K562 (cell line): ENCODE data around the gene GP1BA. TPM values are rescaled to one million over a fixed set of nuclear protein-coding genes. Genes with fewer than 3 reads are reported as not detected.

Experiments used
- DIDO1 ChIP-seq: fragments of 450-650 bp; IDR thresholded peaks from 2 replicates; pipeline ENCODE4 v1.6.1; 2016; ENCODE audit warnings: low read depth, missing biosample characterization, missing genetic modification characterization
- ERF ChIP-seq: fragments of 450-650 bp; formaldehyde crosslinking; IDR thresholded peaks from 2 replicates; pipeline ENCODE4 v1.4.0; 2020; ENCODE audit warnings: mild to moderate bottlenecking, mixed read lengths
- HDAC2 ChIP-seq: fragments of 450-650 bp; IDR thresholded peaks from 2 replicates; pipeline ENCODE4 v1.6.1; 2016; ENCODE audit warnings: mild to moderate bottlenecking
- MEF2A ChIP-seq: IDR thresholded peaks from 2 replicates; pipeline ENCODE4 v1.6.1; 2011; ENCODE audit warnings: low read depth, mild to moderate bottlenecking, low read length, moderate library complexity; ENCODE audit not compliant: control insufficient read depth
- MXI1 ChIP-seq: IDR thresholded peaks from 2 replicates; pipeline ENCODE4 v1.6.1; 2011; ENCODE audit warnings: low read depth, mild to moderate bottlenecking, improper control_type of control experiment, low read length
- NCOA6 ChIP-seq: fragments of 450-650 bp; IDR thresholded peaks from 2 replicates; pipeline ENCODE4 v1.6.1; 2017; ENCODE audit warnings: mild to moderate bottlenecking
- PML ChIP-seq: IDR thresholded peaks from 2 replicates; pipeline ENCODE4 v1.6.1; 2012; ENCODE audit warnings: low read length, inconsistent platforms
- POLR2AphosphoS2 ChIP-seq: IDR thresholded peaks from 2 replicates; pipeline ENCODE4 v1.6.1; 2012; ENCODE audit warnings: low read length, improper control_type of control experiment
- SRF ChIP-seq, 2 experiments: fragments of 250-450, 450-650 bp in 1 of 2; sonication (Bioruptor Pico) in 1 of 2; sonication (generic) in 1 of 2; formaldehyde crosslinking; IDR thresholded peaks; 2 replicates each; pipeline versions ENCODE4 v1.5.0 to v1.5.1; 2020 to 2022; ENCODE audit warnings: mild to moderate bottlenecking in 1 of 2, missing genetic modification reagents in 1 of 2
- XRCC5 ChIP-seq: fragments of 200-400 bp; formaldehyde crosslinking; IDR thresholded peaks from 2 replicates; pipeline ENCODE4 v1.6.1; 2017; ENCODE audit warnings: low read depth, mild to moderate bottlenecking, low read length
- ZNF140 ChIP-seq: fragments of 250-450 bp; sonication (Bioruptor Pico); IDR thresholded peaks from 2 replicates; pipeline ENCODE4 v1.8.0; 2021; ENCODE audit warnings: moderate library complexity, mild to moderate bottlenecking, inconsistent platforms
- ZNF224 ChIP-seq: sonication (generic); formaldehyde crosslinking; IDR thresholded peaks from 2 replicates; pipeline ENCODE4 v1.8.0; 2022; ENCODE audit warnings: mild to moderate bottlenecking, missing genetic modification reagents
- polyA plus RNA-seq, 8 experiments: library from polyadenylated mRNA; depleted of rRNA in 4 of 8; stranded (reverse) in 5 of 8; unstranded in 3 of 8; fragments of >200 nt; fragmentation: Nextera tagmentation in 2 of 8; fragmentation: Illumina TruSeq in 1 of 8; extraction: Ambion mirVana in 2 of 8; extraction: Trizol in 1 of 8; gene quantifications; 2 replicates each; pipeline versions ENCODE4 v1.2.1 to v1.2.3, GENCODE V29; 2011 to 2014; ENCODE audit warnings: inconsistent platforms in 1 of 8, missing spikeins in 1 of 8
- total RNA-seq, 7 experiments: library from RNA; depleted of rRNA in 6 of 7; stranded (reverse); fragments of >200 nt in 6 of 7; fragmentation: Illumina TruSeq in 2 of 7; extraction: Trizol in 2 of 7; gene quantifications; 2 replicates each; pipeline versions ENCODE4 v1.2.1 to v1.2.3, GENCODE V29; 2011 to 2021; ENCODE audit warnings: low replicate concordance in 1 of 7
- TF ChIP-seq, protein P1 (sequence below): sonication (generic); formaldehyde crosslinking; IDR thresholded peaks from 2 replicates; pipeline ENCODE4 v1.8.1; 2023; ENCODE audit warnings: missing genetic modification reagents, mild to moderate bottlenecking, borderline replicate concordance
- TF ChIP-seq, protein P2 (sequence below): fragments of 250-450 bp; sonication (Bioruptor Pico); IDR thresholded peaks from 2 replicates; pipeline ENCODE4 v1.8.0; 2022; ENCODE audit warnings: moderate library complexity, mild to moderate bottlenecking, inconsistent platforms
- TF ChIP-seq, protein P3 (sequence below): fragments of 250-450 bp; sonication (Bioruptor Pico); IDR thresholded peaks from 2 replicates; pipeline ENCODE4 v1.4.0; 2020; ENCODE audit warnings: mild to moderate bottlenecking
- TF ChIP-seq, protein P4 (sequence below): IDR thresholded peaks from 3 replicates; pipeline ENCODE4 v1.6.1; 2011; ENCODE audit warnings: borderline replicate concordance, mild to moderate bottlenecking; ENCODE audit not compliant: insufficient read length, insufficient read depth

The GP1BA gene
- total and polyA plus RNA-seq, 9 of the 15 experiments (the other 6 are each of a cell fraction or from before 2014, with no cell fraction given) = 0.01 TPM; not detected in 8

DNA sequence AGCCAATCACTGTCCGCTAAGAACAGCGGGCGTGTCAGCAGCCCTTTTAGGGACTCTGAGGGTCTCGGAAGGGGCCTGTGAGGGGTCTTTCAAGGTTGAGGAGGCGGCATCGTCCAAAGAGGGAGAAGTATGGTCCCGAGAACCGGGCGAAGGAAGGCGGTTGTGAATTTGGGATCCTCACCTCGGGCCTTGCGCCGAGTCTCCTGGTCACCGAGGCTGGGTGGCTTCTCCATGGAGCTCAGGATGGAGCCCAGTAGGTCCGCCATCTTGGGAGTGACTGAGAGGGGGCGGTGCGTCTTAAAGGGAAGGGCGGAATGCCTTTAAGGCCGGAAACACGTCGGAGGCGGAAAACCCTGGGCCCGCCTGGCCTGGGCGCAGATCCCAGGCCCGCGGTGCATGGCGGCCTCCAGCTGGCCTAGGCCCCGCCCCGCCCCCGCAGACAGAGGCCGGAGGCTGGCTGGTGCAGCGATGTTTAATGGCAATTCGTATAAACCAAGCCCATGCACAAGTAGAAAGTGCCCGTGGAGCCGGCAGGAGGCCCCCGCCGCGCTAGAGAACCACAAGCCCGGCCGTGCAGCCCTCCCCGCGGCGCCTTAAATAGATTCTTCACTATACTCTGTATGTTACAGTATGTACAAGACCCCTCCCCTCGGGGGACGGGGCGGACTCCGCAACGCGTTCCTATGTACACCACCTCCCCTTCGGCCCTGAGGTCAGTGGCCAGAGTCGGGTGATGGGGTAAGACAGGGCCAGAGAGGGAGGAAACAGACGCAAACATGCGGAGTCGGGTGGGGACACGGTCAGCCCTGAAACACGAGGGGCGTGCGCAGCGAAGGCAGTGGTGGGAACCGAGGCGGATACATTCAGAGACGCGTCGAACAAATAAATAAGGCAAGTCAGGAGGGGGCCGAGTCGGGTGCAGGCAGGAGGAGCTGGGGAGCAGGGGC lies 35.7 kb downstream of the GP1BA start, which contains the start of gene SPAG7 (continued):
- TF ChIP-seq, protein P1, sequence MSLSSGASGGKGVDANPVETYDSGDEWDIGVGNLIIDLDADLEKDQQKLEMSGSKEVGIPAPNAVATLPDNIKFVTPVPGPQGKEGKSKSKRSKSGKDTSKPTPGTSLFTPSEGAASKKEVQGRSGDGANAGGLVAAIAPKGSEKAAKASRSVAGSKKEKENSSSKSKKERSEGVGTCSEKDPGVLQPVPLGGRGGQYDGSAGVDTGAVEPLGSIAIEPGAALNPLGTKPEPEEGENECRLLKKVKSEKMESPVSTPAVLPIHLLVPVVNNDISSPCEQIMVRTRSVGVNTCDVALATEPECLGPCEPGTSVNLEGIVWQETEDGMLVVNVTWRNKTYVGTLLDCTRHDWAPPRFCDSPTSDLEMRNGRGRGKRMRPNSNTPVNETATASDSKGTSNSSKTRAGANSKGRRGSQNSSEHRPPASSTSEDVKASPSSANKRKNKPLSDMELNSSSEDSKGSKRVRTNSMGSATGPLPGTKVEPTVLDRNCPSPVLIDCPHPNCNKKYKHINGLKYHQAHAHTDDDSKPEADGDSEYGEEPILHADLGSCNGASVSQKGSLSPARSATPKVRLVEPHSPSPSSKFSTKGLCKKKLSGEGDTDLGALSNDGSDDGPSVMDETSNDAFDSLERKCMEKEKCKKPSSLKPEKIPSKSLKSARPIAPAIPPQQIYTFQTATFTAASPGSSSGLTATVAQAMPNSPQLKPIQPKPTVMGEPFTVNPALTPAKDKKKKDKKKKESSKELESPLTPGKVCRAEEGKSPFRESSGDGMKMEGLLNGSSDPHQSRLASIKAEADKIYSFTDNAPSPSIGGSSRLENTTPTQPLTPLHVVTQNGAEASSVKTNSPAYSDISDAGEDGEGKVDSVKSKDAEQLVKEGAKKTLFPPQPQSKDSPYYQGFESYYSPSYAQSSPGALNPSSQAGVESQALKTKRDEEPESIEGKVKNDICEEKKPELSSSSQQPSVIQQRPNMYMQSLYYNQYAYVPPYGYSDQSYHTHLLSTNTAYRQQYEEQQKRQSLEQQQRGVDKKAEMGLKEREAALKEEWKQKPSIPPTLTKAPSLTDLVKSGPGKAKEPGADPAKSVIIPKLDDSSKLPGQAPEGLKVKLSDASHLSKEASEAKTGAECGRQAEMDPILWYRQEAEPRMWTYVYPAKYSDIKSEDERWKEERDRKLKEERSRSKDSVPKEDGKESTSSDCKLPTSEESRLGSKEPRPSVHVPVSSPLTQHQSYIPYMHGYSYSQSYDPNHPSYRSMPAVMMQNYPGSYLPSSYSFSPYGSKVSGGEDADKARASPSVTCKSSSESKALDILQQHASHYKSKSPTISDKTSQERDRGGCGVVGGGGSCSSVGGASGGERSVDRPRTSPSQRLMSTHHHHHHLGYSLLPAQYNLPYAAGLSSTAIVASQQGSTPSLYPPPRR = no peak
- peak; percentile 42; the same call in 1 of the 2 replicates for TF ChIP-seq XRCC5
- no peak for TF ChIP-seq DIDO1 (tag)
- TF ChIP-seq POLR2AphosphoS2 = peak; percentile 95
- TF ChIP-seq ERF = no peak
- TF ChIP-seq ZNF140 (CRISPR knock-in tag) = no peak
- TF ChIP-seq MXI1 = no peak
- no peak for TF ChIP-seq MEF2A
- TF ChIP-seq PML = peak; percentile 36; the same call in 1 of the 2 replicates
- TF ChIP-seq, protein P2, sequence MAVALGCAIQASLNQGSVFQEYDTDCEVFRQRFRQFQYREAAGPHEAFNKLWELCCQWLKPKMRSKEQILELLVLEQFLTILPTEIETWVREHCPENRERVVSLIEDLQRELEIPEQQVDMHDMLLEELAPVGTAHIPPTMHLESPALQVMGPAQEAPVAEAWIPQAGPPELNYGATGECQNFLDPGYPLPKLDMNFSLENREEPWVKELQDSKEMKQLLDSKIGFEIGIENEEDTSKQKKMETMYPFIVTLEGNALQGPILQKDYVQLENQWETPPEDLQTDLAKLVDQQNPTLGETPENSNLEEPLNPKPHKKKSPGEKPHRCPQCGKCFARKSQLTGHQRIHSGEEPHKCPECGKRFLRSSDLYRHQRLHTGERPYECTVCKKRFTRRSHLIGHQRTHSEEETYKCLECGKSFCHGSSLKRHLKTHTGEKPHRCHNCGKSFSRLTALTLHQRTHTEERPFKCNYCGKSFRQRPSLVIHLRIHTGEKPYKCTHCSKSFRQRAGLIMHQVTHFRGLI (CRISPR knock-in tag) = no peak
- no peak for TF ChIP-seq NCOA6
- TF ChIP-seq, protein P3, sequence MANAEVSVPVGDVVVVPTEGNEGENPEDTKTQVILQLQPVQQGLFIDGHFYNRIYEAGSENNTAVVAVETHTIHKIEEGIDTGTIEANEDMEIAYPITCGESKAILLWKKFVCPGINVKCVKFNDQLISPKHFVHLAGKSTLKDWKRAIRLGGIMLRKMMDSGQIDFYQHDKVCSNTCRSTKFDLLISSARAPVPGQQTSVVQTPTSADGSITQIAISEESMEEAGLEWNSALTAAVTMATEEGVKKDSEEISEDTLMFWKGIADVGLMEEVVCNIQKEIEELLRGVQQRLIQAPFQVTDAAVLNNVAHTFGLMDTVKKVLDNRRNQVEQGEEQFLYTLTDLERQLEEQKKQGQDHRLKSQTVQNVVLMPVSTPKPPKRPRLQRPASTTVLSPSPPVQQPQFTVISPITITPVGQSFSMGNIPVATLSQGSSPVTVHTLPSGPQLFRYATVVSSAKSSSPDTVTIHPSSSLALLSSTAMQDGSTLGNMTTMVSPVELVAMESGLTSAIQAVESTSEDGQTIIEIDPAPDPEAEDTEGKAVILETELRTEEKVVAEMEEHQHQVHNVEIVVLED (CRISPR knock-in tag) = no peak
- TF ChIP-seq SRF (CRISPR knock-in tag; IDR thresholded peaks at IDR 0.05) = peak in 1 of 2 experiments; percentile 63; a peak in 1 of 4 replicates
- TF ChIP-seq, protein P4, sequence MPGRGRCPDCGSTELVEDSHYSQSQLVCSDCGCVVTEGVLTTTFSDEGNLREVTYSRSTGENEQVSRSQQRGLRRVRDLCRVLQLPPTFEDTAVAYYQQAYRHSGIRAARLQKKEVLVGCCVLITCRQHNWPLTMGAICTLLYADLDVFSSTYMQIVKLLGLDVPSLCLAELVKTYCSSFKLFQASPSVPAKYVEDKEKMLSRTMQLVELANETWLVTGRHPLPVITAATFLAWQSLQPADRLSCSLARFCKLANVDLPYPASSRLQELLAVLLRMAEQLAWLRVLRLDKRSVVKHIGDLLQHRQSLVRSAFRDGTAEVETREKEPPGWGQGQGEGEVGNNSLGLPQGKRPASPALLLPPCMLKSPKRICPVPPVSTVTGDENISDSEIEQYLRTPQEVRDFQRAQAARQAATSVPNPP = no peak
- TF ChIP-seq HDAC2 = peak; percentile 13; the same call in 1 of the 2 replicates
- TF ChIP-seq ZNF224 = no peak
